T1000 (cell line): ENCODE data around the gene TH.
"Not testable (repeated sequence)": the region's sequence is repeated elsewhere in the genome, so short reads cannot be mapped to it uniquely, and the experiment has no call there.

Experiments
- DNase-seq: peaks from one replicate; lab custom pipeline; 2025; ENCODE audit warnings: mixed read lengths; lab: John Stamatoyannopoulos, UW

TH gene

GRCh38 chr11:2129699-2130366 lies 41.8 kb downstream of the TH start:
- no peak for DNase-seq

GRCh38 chr11:2129308-2129698 lies 42.3 kb downstream of the TH start:
- no peak for DNase-seq

DNA sequence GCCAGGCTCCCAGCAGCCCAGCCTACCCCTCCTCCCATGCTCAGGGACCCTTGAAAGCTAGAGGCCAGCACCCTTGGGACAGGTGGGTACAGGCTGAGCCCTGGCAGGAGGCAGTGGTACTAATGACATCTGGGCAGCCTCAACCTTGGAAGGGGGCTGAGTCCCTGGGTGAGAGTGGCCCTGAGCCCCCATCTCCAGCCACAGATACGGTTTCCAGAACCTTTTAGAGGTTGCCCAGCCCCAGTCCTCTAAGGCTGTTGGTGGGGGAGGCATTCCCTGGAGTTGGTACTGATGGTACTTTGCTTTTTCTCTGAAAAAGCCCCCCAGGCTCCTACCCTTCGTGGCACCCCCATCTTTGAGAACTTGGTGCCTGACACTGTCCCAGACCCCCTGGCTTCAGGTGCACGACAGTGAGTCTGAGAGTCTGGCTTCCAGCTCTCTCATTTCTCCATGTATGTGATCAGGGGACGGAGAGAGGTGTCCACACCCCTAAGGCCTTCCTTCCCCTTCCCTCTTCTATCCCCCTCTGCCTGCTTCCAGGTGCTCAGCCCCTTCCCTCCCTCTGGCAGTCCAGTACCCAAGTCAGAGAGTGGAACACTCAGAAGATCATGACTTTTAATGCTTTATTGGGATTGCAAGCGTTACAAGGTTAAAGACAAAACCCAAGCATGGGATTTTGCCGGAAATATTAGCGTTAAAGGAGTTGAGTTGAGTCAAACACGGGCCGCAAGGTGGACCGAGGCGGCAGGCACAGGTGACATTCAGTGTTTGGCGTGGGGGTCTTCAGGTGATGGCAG lies 42.9 kb downstream of the TH start:
- no peak for DNase-seq

GRCh38 chr11:2128130-2128510 lies 43.5 kb downstream of the TH start:
- no peak for DNase-seq

GRCh38 chr11:2127482-2128129 lies 44.0 kb downstream of the TH start:
- DNase-seq = no peak

DNA sequence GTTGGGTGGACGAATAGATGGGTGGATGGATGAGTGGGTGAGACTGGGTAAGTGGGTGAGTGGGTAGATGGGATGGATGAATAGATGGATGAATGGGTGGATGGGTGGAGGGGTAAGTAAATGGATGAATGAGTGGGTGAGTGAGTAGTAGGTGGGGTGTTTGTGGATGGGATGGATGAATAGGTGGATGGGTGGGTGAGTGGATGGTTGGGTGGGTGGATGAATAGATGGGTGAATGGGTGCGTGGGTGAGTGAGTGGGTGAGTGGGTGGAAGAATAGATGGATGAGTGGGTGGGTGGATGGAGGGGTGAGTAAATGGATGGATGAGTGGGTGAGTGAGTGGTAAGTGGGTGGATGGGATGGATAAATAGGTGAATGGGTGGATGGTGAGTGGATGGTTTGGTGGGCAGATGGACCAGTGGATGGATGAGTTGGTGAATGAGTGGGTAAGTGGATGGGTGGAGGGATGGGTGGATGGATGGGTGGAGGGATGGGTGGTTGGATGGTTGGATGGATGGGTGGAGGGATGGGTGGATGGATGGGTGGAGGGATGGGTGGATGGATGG lies 45.0 kb downstream of the TH start:
- DNase-seq = no peak

- not testable (repeated sequence) for DNase-seq
Measured at GRCh38 chr11:2124736-2125484, 46.7 kb downstream of the TH start.

GRCh38 chr11:2123628-2123960 lies 48.0 kb downstream of the TH start:
- DNase-seq = no peak

GRCh38 chr11:2122907-2123627 lies 48.5 kb downstream of the TH start:
- DNase-seq = no peak

- DNase-seq = no peak
Measured at GRCh38 chr11:2122222-2122906, 49.3 kb downstream of the TH start.

DNA sequence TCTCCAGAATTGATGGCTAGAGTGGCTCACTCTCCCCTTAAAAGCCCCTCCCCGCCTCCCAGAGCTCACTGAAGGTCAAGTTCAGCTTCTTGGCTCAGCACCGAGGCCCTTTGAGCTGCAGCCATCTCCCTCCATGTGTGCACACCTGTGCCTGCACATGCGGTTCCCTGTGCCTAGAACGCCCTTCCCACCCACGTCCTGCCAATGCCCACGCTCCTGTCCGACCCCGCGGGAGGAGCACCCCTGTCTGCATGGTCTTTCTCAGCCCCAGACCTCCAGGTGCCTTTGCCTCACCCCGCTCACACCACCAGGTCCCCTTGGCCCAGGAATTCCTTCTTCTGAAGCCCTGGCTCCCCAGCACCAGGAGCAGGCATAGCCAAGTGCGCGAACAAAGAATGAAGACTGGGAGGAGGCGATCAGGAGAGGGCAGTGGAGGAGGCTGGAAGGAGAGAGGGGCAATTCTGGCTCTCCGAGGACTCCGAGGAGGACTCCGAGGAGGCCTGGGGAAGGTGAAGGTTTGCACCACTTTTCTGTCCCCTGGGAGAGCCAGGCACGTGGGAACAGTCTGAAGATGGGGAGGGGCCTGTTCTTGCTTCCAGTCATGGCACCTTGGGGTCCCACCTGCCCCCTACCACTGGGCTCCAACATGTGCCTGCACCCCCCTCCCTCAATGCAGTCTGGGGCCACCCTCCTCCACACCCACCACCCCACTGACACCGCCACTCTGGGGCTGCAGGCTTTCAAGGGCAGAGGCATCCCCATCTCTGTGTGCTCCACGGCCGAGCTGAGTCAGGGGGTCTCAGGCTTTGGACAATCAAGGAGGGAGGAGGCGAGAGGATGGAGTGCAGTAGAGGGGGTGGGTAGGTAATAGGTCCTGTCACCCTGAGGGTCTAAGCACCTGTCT lies 50.1 kb downstream of the TH start:
- DNase-seq = no peak

DNA sequence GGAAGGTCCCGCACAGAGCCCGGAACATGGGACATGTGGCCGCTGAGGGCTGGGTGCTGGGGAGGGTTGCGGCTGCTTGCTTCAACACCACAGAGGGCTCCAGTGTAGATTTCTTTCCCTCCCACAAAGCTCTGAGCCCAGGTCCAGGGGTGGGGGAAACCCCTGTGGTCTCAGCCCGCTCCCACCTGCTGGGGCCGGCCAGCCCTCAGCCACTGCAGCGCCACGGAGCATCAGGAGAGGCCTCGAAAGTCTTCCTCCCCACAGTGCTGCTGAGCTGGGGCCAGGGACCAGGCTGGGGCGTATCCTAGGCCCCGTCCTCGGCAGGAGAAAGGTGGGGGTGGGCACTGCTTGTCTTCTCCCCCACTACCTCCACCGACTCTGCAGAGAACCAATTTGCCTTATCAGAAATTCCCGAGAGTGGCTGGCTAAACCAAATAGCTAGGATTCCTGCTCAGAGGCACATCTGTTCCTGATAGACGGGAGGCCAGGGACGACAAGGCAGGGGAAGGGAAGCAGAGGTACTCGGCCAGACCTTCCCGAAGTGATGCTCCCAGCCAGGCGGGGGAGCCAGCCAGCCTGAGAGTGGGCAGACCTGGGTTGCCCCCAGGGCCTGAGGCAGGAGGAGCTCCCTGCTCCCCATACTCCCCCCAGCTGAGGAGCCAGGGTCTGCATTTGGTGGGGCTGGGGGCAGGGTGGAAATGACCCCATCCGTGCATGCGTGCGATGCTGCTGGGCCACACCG lies 51.1 kb downstream of the TH start:
- DNase-seq = no peak

DNA sequence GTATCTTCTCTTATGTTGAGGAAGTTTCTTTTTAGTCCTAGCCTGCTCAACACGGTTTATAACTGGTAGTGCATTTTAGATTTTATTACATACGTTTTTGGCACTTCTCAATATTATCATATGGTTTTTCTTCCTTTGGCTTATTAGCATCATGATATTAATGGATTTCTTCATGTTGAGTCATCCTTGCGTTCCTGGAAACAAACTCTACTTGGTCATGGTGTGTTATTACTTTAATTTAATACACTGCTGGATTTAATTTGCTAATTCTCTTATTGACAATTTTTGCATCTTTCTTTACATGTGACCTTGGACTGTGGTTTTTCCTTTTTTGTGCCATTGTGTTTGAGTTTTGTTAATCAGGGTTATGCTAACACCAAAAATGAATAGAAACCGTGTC lies 52.9 kb downstream of the TH start:
- DNase-seq = no peak

DNA sequence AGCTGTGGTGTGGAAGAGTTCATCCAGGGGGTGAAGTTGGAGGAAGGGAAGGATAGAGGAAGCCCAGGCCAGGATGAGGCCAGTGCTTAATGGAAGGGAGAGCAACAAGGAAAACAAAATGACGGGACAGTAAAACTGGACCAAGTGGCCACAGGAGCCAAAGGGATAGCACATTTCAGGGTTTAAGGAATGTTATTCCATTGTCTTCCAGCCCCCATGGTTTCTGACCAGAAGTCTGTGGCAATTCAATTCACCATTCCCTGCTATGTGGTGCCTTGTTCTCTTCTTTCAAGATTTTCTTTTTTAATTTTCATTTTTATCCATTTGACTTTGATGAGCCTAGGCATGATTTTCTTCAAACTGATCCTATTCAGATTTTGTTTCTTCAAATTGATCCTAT lies 54.9 kb downstream of the TH start:
- DNase-seq = no peak

DNA sequence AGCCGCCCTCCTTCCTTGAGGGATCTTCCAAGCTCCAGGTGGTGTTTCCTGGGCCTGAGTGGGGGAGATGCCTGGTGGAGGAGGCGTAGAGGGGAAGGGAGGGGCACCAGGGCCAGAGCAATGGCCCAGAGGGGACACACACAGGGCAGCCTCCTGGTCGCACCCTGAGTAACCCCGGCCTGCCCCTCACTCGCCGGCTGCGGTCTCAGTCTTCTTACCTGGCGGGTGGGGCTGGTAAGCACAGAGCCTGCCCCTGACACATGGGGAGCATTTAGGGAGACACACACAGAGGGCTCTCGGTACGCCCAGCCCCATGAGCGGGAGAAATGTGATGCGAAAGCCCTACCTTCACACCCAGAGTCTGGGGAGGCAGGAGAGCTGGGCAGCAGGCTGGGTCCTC lies 56.3 kb downstream of the TH start:
- DNase-seq = no peak

DNA sequence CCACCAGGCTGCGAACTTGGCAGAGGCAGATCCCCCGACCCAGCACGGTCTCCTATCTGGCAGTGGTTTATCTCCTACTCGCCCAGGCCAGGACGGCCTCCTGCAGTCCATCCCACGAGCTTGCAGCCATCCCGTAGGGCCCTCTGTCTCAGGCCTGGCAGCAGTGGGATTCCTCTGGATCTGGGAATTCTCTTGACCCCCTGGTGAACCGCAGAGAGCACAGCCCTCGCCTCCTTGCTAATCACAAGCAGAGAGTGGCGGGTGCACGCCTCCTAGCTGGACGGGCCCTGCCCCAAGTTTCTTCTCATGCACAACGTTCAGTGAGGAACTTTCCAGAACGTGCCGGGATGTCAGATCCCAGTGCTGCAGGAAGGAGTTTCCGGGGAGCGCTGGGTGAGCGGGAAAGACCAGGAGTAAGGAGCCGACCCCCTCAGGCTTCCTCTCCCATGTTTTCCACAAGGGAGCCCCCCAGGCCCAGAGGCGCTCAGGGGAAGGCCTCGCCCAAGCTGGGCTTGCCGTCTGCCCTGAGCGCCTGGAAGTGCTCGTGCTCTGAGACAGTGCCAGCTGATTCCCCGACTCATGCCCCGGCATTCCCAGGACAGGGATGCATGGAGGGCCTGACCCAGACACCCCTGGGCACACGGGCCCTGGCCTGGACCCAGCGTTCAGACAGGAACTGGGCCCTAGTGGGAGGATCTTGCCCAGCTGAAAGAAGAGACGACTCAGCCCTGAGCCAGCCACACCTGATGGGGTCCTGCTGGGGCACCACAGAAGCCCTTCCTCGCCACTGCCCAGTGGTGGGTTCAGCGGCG lies 57.0 kb downstream of the TH start:
- DNase-seq = no peak
